H1 (cell line): ENCODE measurements around the gene MCC. TPM values are rescaled to one million over a fixed set of nuclear protein-coding genes. Genes with fewer than 3 reads are reported as not detected.

Source experiments
- CTCF ChIA-PET: fragments of 300-600 bp; sonication (Branson Sonifier 250); formaldehyde crosslinking; loops from one replicate; lab custom pipeline; 2021; ENCODE audit not compliant: partially characterized antibody; lab: Charles Lee
- POLR2A ChIA-PET: fragments of 300-600 bp; sonication (Branson Sonifier 250); formaldehyde crosslinking; loops from one replicate; lab custom pipeline; 2021; ENCODE audit warnings: inconsistent platforms; ENCODE audit not compliant: partially characterized antibody; lab: Charles Lee
- DNase-seq, 2 experiments: peaks; one replicate each; pipeline versions ENCODE4 v3.0.0 to v3.0.0-alpha.2; 2010 to 2022; ENCODE audit warnings: low spot score in 2 of 2, low read depth in 1 of 2, mixed read lengths in 1 of 2
- FAIRE-seq: peaks from 2 replicates; lab custom pipeline; 2011; peaks lifted over from hg19 to GRCh38; lab: Jason Lieb, UNC
- H2AFZ ChIP-seq: 2 replicates; pipeline ENCODE4 v1.8.1; 2012; ENCODE audit warnings: low read length, inconsistent platforms
- H2AK5ac ChIP-seq: 2 replicates; pipeline ENCODE4 v1.6.1; 2013; ENCODE audit warnings: low read depth, low read length
- H2BK120ac ChIP-seq: replicated peaks from 2 replicates; pipeline ENCODE3; 2013; ENCODE audit warnings: low read depth, low read length, inconsistent platforms
- H2BK12ac ChIP-seq: 2 replicates; pipeline ENCODE4 v1.6.1; 2013; ENCODE audit warnings: low read depth, low read length
- H2BK15ac ChIP-seq: 2 replicates; pipeline ENCODE4 v1.6.1; 2013; ENCODE audit warnings: low read length
- H2BK20ac ChIP-seq: 2 replicates; pipeline ENCODE4 v1.6.1; 2013; ENCODE audit warnings: low read length
- H2BK5ac ChIP-seq: 2 replicates; pipeline ENCODE4 v1.6.1; 2013; ENCODE audit warnings: low read depth, low read length
- H3K14ac ChIP-seq: 2 replicates; pipeline ENCODE4 v1.6.1; 2013; ENCODE audit warnings: inconsistent platforms; ENCODE audit not compliant: insufficient read length
- H3K18ac ChIP-seq: 2 replicates; pipeline ENCODE4 v1.6.1; 2013; ENCODE audit warnings: low read length; ENCODE audit errors: extremely low read depth
- H3K23ac ChIP-seq: 2 replicates; pipeline ENCODE4 v1.6.1; 2013; ENCODE audit warnings: inconsistent platforms; ENCODE audit not compliant: insufficient read length
- H3K23me2 ChIP-seq: 2 replicates; pipeline ENCODE4 v1.6.1; 2013; ENCODE audit warnings: low read depth, low read length
- H3K27ac ChIP-seq: 2 replicates; pipeline ENCODE4 v1.6.1; 2011; ENCODE audit warnings: low read depth, low read length, inconsistent platforms
- H3K27me3 ChIP-seq, 4 experiments: replicated peaks in 1 of 4; 1 replicate in 1 of 4; 2 replicates in 3 of 4; pipeline versions ENCODE4 v1.6.1 to v1.8.1; 2011 to 2013; ENCODE audit warnings: low read length in 3 of 4, mild to moderate bottlenecking in 3 of 4, inconsistent platforms in 2 of 4, mixed read lengths in 2 of 4, moderate library complexity in 1 of 4; ENCODE audit not compliant: control insufficient read depth in 3 of 4, insufficient read depth in 3 of 4; ENCODE audit errors: extremely low read depth in 1 of 4
- H3K36me3 ChIP-seq, 4 experiments: 2 replicates each; pipeline versions ENCODE4 v1.6.1 to v1.8.1; 2011 to 2013; ENCODE audit warnings: mild to moderate bottlenecking in 4 of 4, low read length in 3 of 4, moderate library complexity in 2 of 4, control low read depth in 1 of 4, inconsistent platforms in 1 of 4; ENCODE audit not compliant: insufficient read depth in 4 of 4, control insufficient read depth in 2 of 4
- H3K4ac ChIP-seq: replicated peaks from 2 replicates; pipeline ENCODE3; 2013; ENCODE audit warnings: low read length, low read depth, mixed read lengths, inconsistent platforms; ENCODE audit not compliant: insufficient read length
- H3K4me1 ChIP-seq, 4 experiments: replicated peaks in 1 of 4; 1 replicate in 1 of 4; 2 replicates in 3 of 4; pipeline versions ENCODE4 v1.6.1 to v1.8.1; 2011 to 2013; ENCODE audit warnings: low read length in 3 of 4, inconsistent platforms in 2 of 4, mixed read lengths in 1 of 4; ENCODE audit not compliant: insufficient read depth in 4 of 4, control insufficient read depth in 3 of 4
- H3K4me2 ChIP-seq, 2 experiments: 2 replicates each; pipeline versions ENCODE4 v1.6.1 to v1.8.1; 2011 to 2013; ENCODE audit warnings: low read depth in 2 of 2, low read length in 2 of 2, control low read depth in 1 of 2, inconsistent platforms in 1 of 2, mild to moderate bottlenecking in 1 of 2; ENCODE audit not compliant: insufficient read depth in 1 of 2
- H3K4me3 ChIP-seq, 4 experiments: fragments of 200-600, 300-600 bp in 1 of 4; sonication (generic), shearing (Covaris generic), sonication (Bioruptor Twin) in 1 of 4; 2 replicates each; pipeline versions ENCODE4 v1.5.1 to v1.8.1; 2011 to 2016; ENCODE audit warnings: low read length in 4 of 4, low read depth in 3 of 4, control low read depth in 2 of 4, inconsistent platforms in 2 of 4, mild to moderate bottlenecking in 2 of 4, mixed read lengths in 1 of 4, moderate library complexity in 1 of 4; ENCODE audit not compliant: insufficient read depth in 2 of 4; ENCODE audit errors: extremely low read depth in 1 of 4
- H3K56ac ChIP-seq: replicated peaks from 2 replicates; pipeline ENCODE3; 2013; ENCODE audit warnings: low read depth, mild to moderate bottlenecking, mixed read lengths, low read length, inconsistent platforms; ENCODE audit not compliant: insufficient read length
- H3K79me1 ChIP-seq: 2 replicates; pipeline ENCODE4 v1.6.1; 2013; ENCODE audit warnings: low read depth, low read length, control low read depth
- H3K79me2 ChIP-seq, 2 experiments: 2 replicates each; pipeline versions ENCODE4 v1.6.1 to v1.8.1; 2012 to 2013; ENCODE audit warnings: low read length in 2 of 2, mild to moderate bottlenecking in 2 of 2, inconsistent platforms in 1 of 2; ENCODE audit not compliant: insufficient read depth in 2 of 2, control insufficient read depth in 1 of 2
- H3K9ac ChIP-seq, 4 experiments: replicated peaks in 1 of 4; 1 replicate in 1 of 4; 2 replicates in 3 of 4; pipeline versions ENCODE4 v1.6.1 to v1.8.1; 2011 to 2013; ENCODE audit warnings: low read depth in 3 of 4, low read length in 3 of 4, control low read depth in 2 of 4, mild to moderate bottlenecking in 2 of 4, moderate library complexity in 2 of 4, inconsistent platforms in 1 of 4; ENCODE audit errors: extremely low read depth in 1 of 4
- H3K9me3 ChIP-seq, 2 experiments: 2 replicates each; pipeline versions ENCODE4 v1.6.1 to v1.8.1; 2012 to 2013; ENCODE audit warnings: mild to moderate bottlenecking in 2 of 2, moderate library complexity in 2 of 2, control low read depth in 1 of 2, inconsistent platforms in 1 of 2, low read depth in 1 of 2, low read length in 1 of 2, mixed read lengths in 1 of 2; ENCODE audit not compliant: insufficient read depth in 2 of 2
- H4K20me1 ChIP-seq, 2 experiments: replicated peaks in 1 of 2; 2 replicates each; pipeline versions ENCODE3 to v1.8.1; 2011 to 2013; ENCODE audit warnings: inconsistent platforms in 2 of 2, low read length in 2 of 2, mild to moderate bottlenecking in 1 of 2; ENCODE audit not compliant: insufficient read depth in 2 of 2, control insufficient read depth in 1 of 2
- H4K5ac ChIP-seq: 2 replicates; pipeline ENCODE4 v1.6.1; 2013; ENCODE audit warnings: low read length, low read depth, mixed read lengths, inconsistent platforms; ENCODE audit not compliant: insufficient read length
- H4K8ac ChIP-seq: 2 replicates; pipeline ENCODE4 v1.8.0; 2013; ENCODE audit warnings: mild to moderate bottlenecking, moderate library complexity, low read length, inconsistent platforms; ENCODE audit not compliant: insufficient read depth; ENCODE audit errors: extremely low read depth
- H4K91ac ChIP-seq: replicated peaks from 2 replicates; pipeline ENCODE3; 2013; ENCODE audit warnings: low read length, mixed read lengths, inconsistent platforms; ENCODE audit not compliant: insufficient read length
- CHD2 ChIP-seq: IDR thresholded peaks from 2 replicates; pipeline ENCODE4 v1.6.1; 2012; ENCODE audit warnings: low read length, improper control_type of control experiment
- RAD21 ChIP-seq, 2 experiments: IDR thresholded peaks in 1 of 2; conservative IDR thresholded peaks in 1 of 2; 2 replicates each; pipeline ENCODE4 v1.6.1; 2011; ENCODE audit warnings: low read depth in 2 of 2, low read length in 2 of 2, improper control_type of control experiment in 1 of 2, inconsistent platforms in 1 of 2, mild to moderate bottlenecking in 1 of 2, moderate library complexity in 1 of 2
- WGBS, 2 experiments: shearing (Covaris generic) in 1 of 2; methylation state at CpG; one replicate each; pipeline versions ENCODE4 v1.1.6 to v1.1.7; 2013 to 2015; ENCODE audit warnings: low lambda C conversion rate in 2 of 2, mixed read lengths in 2 of 2, inconsistent platforms in 1 of 2, low coverage in 1 of 2, missing lambda C conversion rate in 1 of 2; ENCODE audit not compliant: insufficient replicate concordance in 2 of 2, insufficient coverage in 1 of 2, insufficient read length in 1 of 2; ENCODE audit errors: extremely low coverage in 1 of 2, missing lambda C conversion rate in 1 of 2; 5-methylcytosine and 5-hydroxymethylcytosine counted together
- polyA plus RNA-seq, 7 experiments: library from polyadenylated mRNA; depleted of rRNA in 3 of 7; stranded (reverse) in 5 of 7; unstranded in 2 of 7; fragments of >200 nt in 5 of 7; fragments of 200-250 nt in 2 of 7; gene quantifications; 1 replicate in 5 of 7; 2 replicates in 1 of 7; 4 replicates in 1 of 7; pipeline versions ENCODE4 v1.2.1 to v1.2.3, GENCODE V29; 2011 to 2013; ENCODE audit warnings: missing spikeins in 2 of 7, mixed read lengths in 2 of 7
- total RNA-seq: library from RNA; stranded (reverse); fragmentation: NEBNext Ultra II Directional; extraction: Animal tissue kit (Norgen Biotek cat#: 25700); gene quantifications from 2 replicates; pipeline ENCODE4 v1.2.1, GENCODE V29; 2021

The MCC gene
- total and polyA plus RNA-seq, 2 of the 8 experiments (the other 6 are each of a cell fraction or from before 2014, with no cell fraction given), result 2.6 to 18.3 TPM

- Histone ChIP-seq H2BK5ac (no peak overlapping the region), H2AFZ (no peak overlapping the region), H2BK120ac (no peak overlapping the region), H2BK15ac (no peak overlapping the region), H4K5ac (no peak overlapping the region), H3K4me3 (no peak overlapping the region), H3K36me3 (no peaks in the 10 kb centered on the region), H3K23ac (no peak overlapping the region), H3K14ac (no peak overlapping the region), H3K79me1 (no peaks in the 10 kb centered on the region), H3K23me2 (peaks cover 12% of the 10 kb centered on the region; the same call in 1 of the 2 replicates), H3K79me2 (no peaks in the 10 kb centered on the region), H4K91ac (no peak overlapping the region), H3K27me3 (peaks cover 0 to 21% (median 18%) of the 10 kb centered on the region in 4 experiments; a peak in 6 of 7 replicates), H3K4ac (no peak overlapping the region), H2BK12ac (no peak overlapping the region), H3K18ac (no peak overlapping the region), H4K8ac (no peak overlapping the region), H3K4me1 (peaks cover 0 to 4% (median 0%) of the 10 kb centered on the region in 4 experiments; a peak in 1 of 7 replicates), H2AK5ac (no peak overlapping the region), H3K27ac (no peak overlapping the region), H3K56ac (no peak overlapping the region), H2BK20ac (no peak overlapping the region), H3K9ac (no peak overlapping the region), H4K20me1 (no peaks in the 10 kb centered on the region), H3K4me2 (no peak overlapping the region), H3K9me3 (peaks cover 21 to 23% of the 10 kb centered on the region in 2 experiments)
- no peak for DNase-seq
- WGBS, 2 experiments, result 90% methylated on average over 2 of the region's 2 CpGs; no CpG with 5 or more reads in 1 of the 2 experiments
- CTCF ChIA-PET, result interaction anchor here (1.0 to 1.5 kb wide), 2 partner anchors 10 to 113 kb away, joined by 3 to 4 read pairs; no protein-coding TSS in a partner anchor
- POLR2A ChIA-PET, result no interaction called here
- no peak for FAIRE-seq
- TF ChIP-seq CHD2, result no peak
- TF ChIP-seq RAD21 (IDR thresholded peaks at IDR 0.05 in 1 of 2, conservative IDR thresholded peaks at IDR 0.05 in 1 of 2; ENCODE audit: low read depth in 2 of 2, low read length in 2 of 2), result no peak
Measured at GRCh38 chr5:113491022-113491421, 2.8 kb upstream of the MCC start.
